A673 (cell line): Measurements from ENCODE around the gene PARD6A. TPM values are rescaled to one million over a fixed set of nuclear protein-coding genes. Genes with fewer than 3 reads are reported as not detected.

Experiments used
- BruUV-seq: library from RNA; stranded (reverse); fragments of 400-500 nt; replicated peaks from 2 replicates; lab custom pipeline; 2021; lab: Mats Ljungman, UMichigan
- CTCF ChIA-PET: fragments of 300-600 bp; sonication (Branson Sonifier 250); formaldehyde crosslinking; loops from one replicate; lab custom pipeline; 2022; ENCODE audit warnings: antibody characterized with exemption; lab: Charles Lee
- POLR2A ChIA-PET: fragments of 300-600 bp; sonication (Branson Sonifier 250); formaldehyde crosslinking; loops from one replicate; lab custom pipeline; 2022; ENCODE audit warnings: antibody characterized with exemption; ENCODE audit not compliant: low non-redundant PET; lab: Charles Lee
- DNase-seq: peaks from one replicate; pipeline ENCODE4 v3.0.0-alpha.2; 2015; ENCODE audit warnings: low spot score
- H3K27ac ChIP-seq: fragments of 200-600 bp; sonication (generic); 2 replicates; pipeline ENCODE4 v1.5.1; 2016; ENCODE audit warnings: mixed run types, low read depth, mild to moderate bottlenecking, mixed read lengths, antibody characterized with exemption, low read length; ENCODE audit not compliant: poor library complexity, severe bottlenecking
- H3K27me3 ChIP-seq: fragments of 200-600 bp; sonication (generic); replicated peaks from 2 replicates; pipeline ENCODE4 v1.6.1; 2017; ENCODE audit warnings: mixed run types, low read depth, mild to moderate bottlenecking, mixed read lengths, antibody characterized with exemption, low read length; ENCODE audit not compliant: insufficient read depth, poor library complexity
- H3K36me3 ChIP-seq: fragments of 200-600 bp; sonication (generic); 2 replicates; pipeline ENCODE4 v1.6.1; 2016; ENCODE audit warnings: mixed run types, mild to moderate bottlenecking, mixed read lengths, antibody characterized with exemption, low read length; ENCODE audit not compliant: insufficient read depth, poor library complexity, severe bottlenecking
- H3K4me1 ChIP-seq: fragments of 200-600 bp; sonication (generic); 2 replicates; pipeline ENCODE4 v1.6.1; 2017; ENCODE audit warnings: mixed run types, mild to moderate bottlenecking, mixed read lengths, antibody characterized with exemption, low read length; ENCODE audit not compliant: insufficient read depth, poor library complexity, severe bottlenecking
- H3K4me3 ChIP-seq: fragments of 200-600 bp; sonication (generic); 2 replicates; pipeline ENCODE4 v1.5.1; 2016; ENCODE audit warnings: low read depth, mixed run types, mild to moderate bottlenecking, mixed read lengths, low read length; ENCODE audit not compliant: poor library complexity, severe bottlenecking
- H3K9me3 ChIP-seq: fragments of 200-600 bp; sonication (generic); 2 replicates; pipeline ENCODE4 v1.6.1; 2016; ENCODE audit warnings: mixed run types, low read depth, mild to moderate bottlenecking, mixed read lengths, antibody characterized with exemption, low read length; ENCODE audit not compliant: poor library complexity, severe bottlenecking
- CTCF ChIP-seq: fragments of 300-800, 200-600 bp; sonication (generic); conservative IDR thresholded peaks from 2 replicates; pipeline ENCODE4 v1.5.1; 2017; ENCODE audit warnings: low read depth, mild to moderate bottlenecking, antibody characterized with exemption, low read length, moderate library complexity, mixed read lengths
- EZH2 ChIP-seq: fragments of 200-600 bp; sonication (generic); IDR thresholded peaks from 2 replicates; pipeline ENCODE4 v1.6.1; 2017; ENCODE audit warnings: borderline replicate concordance, low read depth, mild to moderate bottlenecking, mixed read lengths, antibody characterized with exemption, low read length; ENCODE audit not compliant: poor library complexity, severe bottlenecking
- intact Hi-C: fragments of 100-400 bp; cut with micrococcal nuclease; formaldehyde crosslinking; loops from one replicate; pipeline ENCODE4 v1.10.0; 2022; ENCODE audit not compliant: unreplicated experiment
- total RNA-seq: library from RNA; stranded (reverse); gene quantifications from 2 replicates; pipeline ENCODE4 v1.2.3, GENCODE V29; 2021

PARD6A gene
- total RNA-seq, 1 experiment from 2014 or later, result 8.6 TPM

GRCh38 chr16:67701420-67701819 is 40.7 kb downstream of the PARD6A start:
- DNase-seq, result peak; percentile 27
- Histone ChIP-seq H3K9me3 (no peaks in the 10 kb centered on the region), H3K27ac (no peak overlapping the region), H3K4me3 (no peak overlapping the region), H3K27me3 (no peaks in the 10 kb centered on the region), H3K36me3 (no peaks in the 10 kb centered on the region), H3K4me1 (no peaks in the 10 kb centered on the region)
- no TSS peak for BruUV-seq
- intact Hi-C loops, result no loop called here
- TF ChIP-seq CTCF (no peak), EZH2 (no peak)
- POLR2A ChIA-PET, result no interaction called here
- CTCF ChIA-PET, result no interaction called here

- Histone ChIP-seq H3K4me3 (no peak overlapping the region), H3K4me1 (no peaks in the 10 kb centered on the region), H3K36me3 (no peaks in the 10 kb centered on the region), H3K9me3 (no peaks in the 10 kb centered on the region), H3K27me3 (no peaks in the 10 kb centered on the region), H3K27ac (no peak overlapping the region)
- intact Hi-C loops, result no loop called here
- no TSS peak for BruUV-seq
- TF ChIP-seq EZH2, result no peak
- TF ChIP-seq CTCF, result no peak
- ChIA-PET CTCF (no interaction called here), POLR2A (no interaction called here)
- no peak for DNase-seq
These were observed 41.4 kb downstream of the PARD6A start for GRCh38 chr16:67702130-67702529.

GRCh38 chr16:67703626-67704025 is 42.9 kb downstream of the PARD6A start:
- Histone ChIP-seq H3K36me3 (no peaks in the 10 kb centered on the region), H3K4me3 (no peak overlapping the region), H3K27ac (no peak overlapping the region), H3K27me3 (no peaks in the 10 kb centered on the region), H3K9me3 (no peaks in the 10 kb centered on the region), H3K4me1 (no peaks in the 10 kb centered on the region)
- DNase-seq, result no peak
- POLR2A ChIA-PET, result no interaction called here
- intact Hi-C loops, result no loop called here
- TF ChIP-seq CTCF, result no peak
- TF ChIP-seq EZH2, result no peak
- BruUV-seq, result no TSS peak
- CTCF ChIA-PET, result no interaction called here
